Activated naive CD8-positive, alpha-beta T cell (primary cell): ENCODE results near the gene CDKN2A.
"Not testable (repeated sequence)": the region's sequence is repeated elsewhere in the genome, so short reads cannot be mapped to it uniquely, and the experiment has no call there.

Experiments
- H3K27ac Mint-ChIP-seq: one replicate; pipeline ENCODE4 v1.8.0; 2021; ENCODE audit warnings: mixed read lengths
- H3K27me3 Mint-ChIP-seq: one replicate; pipeline ENCODE4 v1.8.0; 2021; ENCODE audit warnings: mixed read lengths
- H3K36me3 Mint-ChIP-seq: one replicate; pipeline ENCODE4 v1.8.0; 2021; ENCODE audit warnings: mixed read lengths
- H3K4me1 Mint-ChIP-seq: one replicate; pipeline ENCODE4 v1.8.0; 2021; ENCODE audit warnings: low read depth, mixed read lengths
- H3K4me3 Mint-ChIP-seq: one replicate; pipeline ENCODE4 v1.8.0; 2021; ENCODE audit warnings: mild to moderate bottlenecking, mixed read lengths
- H3K9me3 Mint-ChIP-seq: one replicate; pipeline ENCODE4 v1.8.0; 2021; ENCODE audit warnings: low read depth, mixed read lengths

CDKN2A gene

GRCh38 chr9:21959268-21959667 is 34.9 kb downstream of the CDKN2A start:
- H3K27ac Mint-ChIP-seq, H3K9me3 Mint-ChIP-seq, H3K4me1 Mint-ChIP-seq, H3K36me3 Mint-ChIP-seq, H3K4me3 Mint-ChIP-seq: not testable (repeated sequence)
- peaks cover 33% of the 10 kb centered on the region for H3K27me3 Mint-ChIP-seq

- no peaks in the 10 kb centered on the region for H3K36me3 Mint-ChIP-seq
- no peak overlapping the region for H3K4me3 Mint-ChIP-seq
- H3K27me3 Mint-ChIP-seq: peaks cover 32% of the 10 kb centered on the region
- no peaks in the 10 kb centered on the region for H3K4me1 Mint-ChIP-seq
- no peak overlapping the region for H3K27ac Mint-ChIP-seq
- H3K9me3 Mint-ChIP-seq: no peaks in the 10 kb centered on the region
Measured at GRCh38 chr9:21958833-21959232, 35.4 kb downstream of the CDKN2A start.

DNA sequence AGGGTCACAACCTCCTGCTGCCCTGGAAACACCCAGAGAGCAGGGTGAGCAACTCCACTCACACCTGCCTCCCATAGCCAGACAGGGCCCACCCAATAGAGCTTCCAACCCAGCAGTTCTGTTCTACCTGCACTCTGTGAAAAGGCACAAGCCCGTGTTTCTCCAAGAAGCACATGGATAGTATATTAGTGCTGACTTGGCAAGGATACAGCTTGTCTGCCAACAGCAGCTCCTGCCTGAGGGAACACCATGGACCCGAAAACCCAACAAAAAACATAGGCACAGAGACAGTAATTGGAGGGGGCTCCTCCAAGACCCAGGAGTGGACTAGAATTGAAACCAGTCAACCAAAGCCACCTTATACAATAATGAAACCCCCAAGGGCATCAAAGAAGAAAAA is 48.6 kb downstream of the CDKN2A start:
- Mint-ChIP-seq H3K27ac (no peak overlapping the region), H3K27me3 (peaks cover 11% of the 10 kb centered on the region), H3K36me3 (no peaks in the 10 kb centered on the region), H3K9me3 (no peaks in the 10 kb centered on the region), H3K4me3 (no peak overlapping the region), H3K4me1 (no peaks in the 10 kb centered on the region)

- H3K4me3 Mint-ChIP-seq: no peak overlapping the region
- H3K4me1 Mint-ChIP-seq: no peaks in the 10 kb centered on the region
- H3K27me3 Mint-ChIP-seq: peaks cover 11% of the 10 kb centered on the region
- H3K27ac Mint-ChIP-seq: no peak overlapping the region
- no peaks in the 10 kb centered on the region for H3K9me3 Mint-ChIP-seq
- peaks cover 2% of the 10 kb centered on the region for H3K36me3 Mint-ChIP-seq
Measured at GRCh38 chr9:21943464-21943863, 50.7 kb downstream of the CDKN2A start.

- Mint-ChIP-seq H3K4me1 (no peaks in the 10 kb centered on the region), H3K36me3 (peaks cover 2% of the 10 kb centered on the region), H3K27ac (no peak overlapping the region), H3K4me3 (no peak overlapping the region), H3K27me3 (peaks cover 11% of the 10 kb centered on the region), H3K9me3 (no peaks in the 10 kb centered on the region)
Measured at GRCh38 chr9:21941337-21941995, 52.7 kb downstream of the CDKN2A start.

- Mint-ChIP-seq H3K27me3 (no peaks in the 10 kb centered on the region), H3K4me1 (no peaks in the 10 kb centered on the region), H3K27ac (no peak overlapping the region), H3K9me3 (no peaks in the 10 kb centered on the region), H3K4me3 (no peak overlapping the region), H3K36me3 (peaks cover 10% of the 10 kb centered on the region)
Measured at GRCh38 chr9:21936161-21936560, 58.0 kb downstream of the CDKN2A start.

DNA sequence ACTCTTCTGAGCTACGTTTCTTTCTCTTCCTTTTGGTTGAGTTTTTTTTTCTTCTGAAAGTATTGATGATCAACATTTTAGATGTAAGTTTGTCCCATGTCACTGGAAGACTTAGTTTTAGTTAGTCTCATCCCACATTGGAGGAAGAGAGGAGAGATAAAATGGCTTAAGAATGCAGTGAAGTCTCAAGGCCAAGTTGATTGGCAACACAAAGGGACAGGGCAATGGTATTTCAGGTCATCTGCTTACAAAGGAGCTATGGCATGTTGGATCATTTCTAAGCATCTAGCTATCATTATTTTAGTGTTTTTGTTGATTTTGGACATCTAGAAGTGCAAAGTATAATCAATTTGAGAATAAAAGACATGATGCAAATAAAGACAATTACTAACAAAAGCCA is 58.6 kb downstream of the CDKN2A start:
- peaks cover 14% of the 10 kb centered on the region for H3K36me3 Mint-ChIP-seq
- no peak overlapping the region for H3K27ac Mint-ChIP-seq
- H3K4me1 Mint-ChIP-seq: no peaks in the 10 kb centered on the region
- no peak overlapping the region for H3K4me3 Mint-ChIP-seq
- H3K9me3 Mint-ChIP-seq: no peaks in the 10 kb centered on the region
- no peaks in the 10 kb centered on the region for H3K27me3 Mint-ChIP-seq

DNA sequence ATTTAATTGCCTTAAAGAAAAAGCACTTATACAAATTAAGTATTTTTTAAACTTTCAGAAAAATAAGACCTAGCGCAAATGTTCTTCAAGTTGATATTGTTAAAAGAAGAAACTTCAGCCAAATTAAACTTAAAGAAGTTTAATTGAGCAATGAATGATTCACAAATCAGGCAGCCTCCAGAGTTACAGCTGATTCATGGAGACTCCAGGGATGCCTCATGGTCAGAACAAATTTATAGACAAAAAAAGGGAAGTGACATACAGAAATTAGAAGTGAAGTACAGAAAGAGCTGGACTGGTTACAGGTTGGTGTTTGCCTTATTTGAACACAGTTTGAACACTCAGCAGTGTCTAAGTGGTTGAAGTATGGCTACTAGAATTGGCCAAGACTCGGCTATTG is 60.3 kb downstream of the CDKN2A start:
- no peaks in the 10 kb centered on the region for H3K9me3 Mint-ChIP-seq
- H3K4me3 Mint-ChIP-seq: no peak overlapping the region
- H3K36me3 Mint-ChIP-seq: peaks cover 20% of the 10 kb centered on the region

DNA sequence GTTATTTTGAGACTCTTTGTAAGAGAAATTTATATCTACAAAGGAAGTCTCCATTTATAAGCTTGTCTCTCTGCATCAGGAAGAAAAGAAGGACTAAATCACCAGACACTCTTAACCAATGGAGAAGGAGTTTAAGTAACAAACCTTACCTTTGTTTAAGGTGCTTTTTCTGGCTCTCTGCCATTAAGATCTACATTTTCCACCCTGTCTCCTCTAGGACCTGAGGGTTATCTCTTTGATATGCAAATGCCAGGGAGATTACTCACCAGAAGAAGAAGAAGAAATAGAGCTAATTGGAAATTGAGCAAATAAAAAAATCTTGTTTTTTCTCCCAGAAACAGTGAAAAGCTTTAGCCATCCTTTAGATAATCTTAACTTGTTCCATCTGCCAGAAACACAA is 60.9 kb downstream of the CDKN2A start:
- Mint-ChIP-seq H3K36me3 (peaks cover 20% of the 10 kb centered on the region), H3K27me3 (no peaks in the 10 kb centered on the region), H3K4me3 (no peak overlapping the region), H3K27ac (no peak overlapping the region), H3K4me1 (no peaks in the 10 kb centered on the region), H3K9me3 (no peaks in the 10 kb centered on the region)

More for the DNA sequence above, 60.3 kb downstream of the CDKN2A start:
- no peaks in the 10 kb centered on the region for H3K4me1 Mint-ChIP-seq
- H3K27me3 Mint-ChIP-seq: no peaks in the 10 kb centered on the region
- no peak overlapping the region for H3K27ac Mint-ChIP-seq

DNA sequence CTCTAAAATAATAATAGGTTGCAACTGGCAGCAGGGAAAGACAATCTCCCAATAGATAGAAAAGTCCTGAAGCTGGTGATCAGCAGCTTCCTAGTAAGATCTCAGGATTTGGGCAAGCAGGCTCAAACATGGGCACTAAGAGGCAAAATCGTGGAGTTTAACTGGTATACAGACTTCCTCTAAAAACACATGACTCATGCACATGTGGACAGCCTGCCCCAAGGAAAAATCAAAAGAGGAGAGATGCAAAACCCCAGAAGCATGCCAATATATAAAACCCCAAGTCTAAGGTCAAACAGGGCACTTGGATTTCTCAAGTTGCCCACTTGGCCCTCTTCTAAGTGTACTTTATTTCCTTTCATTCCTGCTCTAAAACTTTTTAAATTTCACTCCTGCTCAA is 62.8 kb downstream of the CDKN2A start:
- Mint-ChIP-seq H3K36me3 (peaks cover 20% of the 10 kb centered on the region), H3K27ac (no peak overlapping the region), H3K4me3 (no peak overlapping the region), H3K27me3 (no peaks in the 10 kb centered on the region), H3K9me3 (no peaks in the 10 kb centered on the region), H3K4me1 (no peaks in the 10 kb centered on the region)

DNA sequence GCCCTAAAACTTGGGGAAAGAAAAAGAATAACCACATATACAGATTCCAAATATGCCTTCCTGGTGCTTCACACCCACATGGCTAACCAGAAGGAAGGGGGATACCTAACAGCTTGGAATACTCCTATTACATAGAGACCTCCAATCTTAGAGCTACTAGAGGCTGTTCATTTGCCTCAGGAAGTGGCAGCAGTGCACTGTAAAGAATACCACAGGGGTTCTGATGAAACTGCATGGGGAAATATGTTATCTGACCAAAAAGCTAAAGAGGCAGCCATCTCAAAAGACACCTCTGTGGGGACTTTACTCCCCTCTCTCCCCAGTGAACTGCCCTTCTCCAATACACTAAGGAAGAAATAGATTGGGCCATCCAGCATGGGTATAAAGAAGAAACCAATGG is 66.4 kb downstream of the CDKN2A start:
- Mint-ChIP-seq H3K4me3 (no peak overlapping the region), H3K27me3 (no peaks in the 10 kb centered on the region), H3K9me3 (no peaks in the 10 kb centered on the region), H3K36me3 (peaks cover 23% of the 10 kb centered on the region), H3K4me1 (no peaks in the 10 kb centered on the region), H3K27ac (no peak overlapping the region)

DNA sequence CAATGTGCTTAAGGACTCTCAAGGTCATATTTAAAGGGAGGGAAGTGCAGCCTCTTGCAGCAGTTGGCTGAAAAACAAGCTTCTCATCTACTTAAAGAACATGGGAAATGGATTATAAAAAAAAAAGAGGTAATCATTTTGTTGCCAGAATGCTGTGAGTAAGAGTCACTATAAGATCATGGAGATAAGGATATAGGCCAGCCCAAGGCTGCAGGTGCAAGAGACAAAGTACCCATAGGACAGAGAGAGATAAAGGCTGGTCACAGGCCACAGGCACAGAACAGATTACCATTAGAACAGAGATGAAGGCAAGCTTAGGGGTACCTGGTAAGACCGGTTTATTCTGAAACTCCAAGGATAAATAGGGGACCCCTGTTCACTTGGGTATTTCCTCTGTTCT is 70.5 kb downstream of the CDKN2A start:
- no peak overlapping the region for H3K27ac Mint-ChIP-seq
- peaks cover 7% of the 10 kb centered on the region for H3K9me3 Mint-ChIP-seq
- H3K27me3 Mint-ChIP-seq: no peaks in the 10 kb centered on the region
- H3K36me3 Mint-ChIP-seq: peaks cover 9% of the 10 kb centered on the region
- peaks cover 20% of the 10 kb centered on the region for H3K4me1 Mint-ChIP-seq
- H3K4me3 Mint-ChIP-seq: no peak overlapping the region

GRCh38 chr9:21919377-21920362 is 74.5 kb downstream of the CDKN2A start:
- Mint-ChIP-seq H3K4me3 (peak overlapping the region; percentile 31), H3K9me3 (peaks cover 22% of the 10 kb centered on the region), H3K27ac (peak overlapping the region; percentile 77), H3K36me3 (peaks cover 13% of the 10 kb centered on the region), H3K4me1 (peaks cover 24% of the 10 kb centered on the region), H3K27me3 (no peaks in the 10 kb centered on the region)
